Right kidney (tissue), 1 donor: Measurements from ENCODE around the gene FGR.

ENCODE experiments used
- DNase-seq: peaks from one replicate; pipeline ENCODE4 v3.0.0-alpha.2; 2016

Gene FGR

GRCh38 chr1:27588256-27589232 lies 46.4 kb downstream of the FGR start:
- DNase-seq = no peak

DNA sequence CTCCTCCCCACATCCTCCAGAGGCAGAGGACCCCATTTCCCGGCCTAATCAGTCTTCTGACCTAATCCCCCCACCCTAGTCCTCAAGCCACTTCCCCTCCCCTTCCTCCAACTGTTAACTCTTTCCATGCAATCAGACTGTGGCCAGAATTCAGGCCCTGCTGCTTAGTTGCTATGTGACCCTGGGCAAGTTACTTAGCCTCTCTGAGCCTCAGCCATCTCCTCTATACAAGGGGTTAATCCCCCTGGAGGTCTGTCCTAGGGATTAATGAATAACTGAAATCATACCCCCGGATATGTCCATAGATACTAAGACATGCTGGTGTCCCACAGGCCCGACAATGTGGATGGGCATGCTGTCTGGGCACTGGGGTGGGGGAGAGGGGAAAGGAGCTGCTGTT lies 49.3 kb downstream of the FGR start:
- no peak for DNase-seq

GRCh38 chr1:27584453-27584852 lies 50.5 kb downstream of the FGR start:
- DNase-seq = no peak

GRCh38 chr1:27583479-27583878 lies 51.5 kb downstream of the FGR start:
- DNase-seq = no peak

GRCh38 chr1:27581823-27582243 lies 53.2 kb downstream of the FGR start:
- peak; percentile 2 for DNase-seq

DNA sequence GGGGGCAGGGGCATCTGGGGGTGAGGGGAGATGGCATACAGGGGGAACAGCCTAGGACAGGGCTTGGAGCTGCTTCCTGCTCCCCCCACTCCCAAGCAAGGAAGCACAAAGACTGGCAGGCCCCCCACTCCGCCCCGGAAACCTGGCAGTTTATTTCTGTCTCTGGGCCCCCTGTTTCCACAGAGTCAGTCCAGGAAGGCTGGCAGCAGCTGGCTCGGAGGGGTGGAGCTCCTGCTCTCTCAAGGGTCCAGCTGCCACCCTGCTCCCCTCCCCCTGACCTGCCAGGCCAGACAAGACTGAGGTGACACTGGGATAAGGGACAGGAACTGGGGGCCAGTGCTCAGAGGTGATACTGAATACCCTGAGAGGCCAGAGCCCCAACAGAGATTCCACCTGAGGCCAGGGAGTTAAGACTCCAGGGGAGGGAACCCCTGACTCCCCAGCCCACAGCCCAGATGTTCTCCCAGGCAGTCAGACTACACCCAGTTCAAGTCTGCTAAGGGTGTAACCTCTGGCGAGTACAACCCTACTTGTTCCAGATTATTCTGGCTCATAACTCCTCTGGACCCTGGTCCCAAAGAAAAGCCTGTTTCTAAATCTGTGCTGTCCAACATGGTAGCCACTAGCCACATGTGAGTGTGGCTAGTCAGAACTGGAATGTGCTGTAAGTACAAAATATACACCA lies 57.3 kb downstream of the FGR start:
- DNase-seq = peak; percentile 11

DNA sequence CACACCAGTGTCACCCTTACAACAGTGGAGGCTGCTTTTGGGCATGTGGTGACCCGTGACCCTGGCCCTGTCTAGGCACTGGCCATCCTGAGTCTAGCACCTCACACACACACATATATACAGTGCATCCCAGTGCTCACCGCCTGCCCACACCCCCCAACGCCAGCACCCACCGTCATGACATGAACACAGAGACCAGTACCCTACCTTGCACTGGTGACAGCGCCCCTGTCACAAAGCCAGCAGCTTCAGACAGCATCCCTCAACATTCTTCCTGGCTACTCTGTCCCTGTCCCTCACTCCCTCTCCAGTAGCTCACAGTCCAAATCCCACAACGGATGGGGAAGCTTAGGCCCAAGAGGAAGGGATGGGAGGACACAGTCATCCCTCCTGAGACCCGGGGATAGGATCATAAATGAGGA lies 58.2 kb downstream of the FGR start:
- DNase-seq = no peak

DNA sequence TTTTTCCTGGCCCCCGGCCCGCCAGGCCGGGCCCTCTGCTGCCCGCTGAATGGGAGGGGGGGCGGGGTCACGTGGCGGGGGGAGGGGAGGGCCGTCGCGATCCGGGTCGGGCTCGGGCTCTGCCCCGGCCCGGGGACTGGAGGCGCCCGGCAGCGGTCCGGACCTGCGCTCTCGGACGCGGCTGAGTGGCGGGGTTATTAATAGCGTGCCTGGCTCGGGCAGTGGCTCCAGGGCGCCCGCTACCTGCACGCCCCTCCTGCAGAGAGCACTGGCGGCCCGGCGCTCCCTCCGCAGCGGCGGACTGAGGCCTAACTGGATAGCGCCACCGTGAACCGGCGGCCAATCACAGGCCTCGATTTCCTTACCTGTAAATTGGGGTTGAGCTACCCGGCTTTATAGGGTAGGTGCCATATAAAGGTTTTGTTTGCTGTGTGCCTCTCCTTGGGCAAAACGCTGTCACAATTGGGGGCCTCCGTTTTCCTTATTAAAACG lies 59.1 kb downstream of the FGR start:
- peak; percentile 63 for DNase-seq

- peak; percentile 93 for DNase-seq
Measured at GRCh38 chr1:27574871-27575831, 59.8 kb downstream of the FGR start.

- no peak for DNase-seq
Measured at GRCh38 chr1:27574001-27574781, 60.8 kb downstream of the FGR start.

DNA sequence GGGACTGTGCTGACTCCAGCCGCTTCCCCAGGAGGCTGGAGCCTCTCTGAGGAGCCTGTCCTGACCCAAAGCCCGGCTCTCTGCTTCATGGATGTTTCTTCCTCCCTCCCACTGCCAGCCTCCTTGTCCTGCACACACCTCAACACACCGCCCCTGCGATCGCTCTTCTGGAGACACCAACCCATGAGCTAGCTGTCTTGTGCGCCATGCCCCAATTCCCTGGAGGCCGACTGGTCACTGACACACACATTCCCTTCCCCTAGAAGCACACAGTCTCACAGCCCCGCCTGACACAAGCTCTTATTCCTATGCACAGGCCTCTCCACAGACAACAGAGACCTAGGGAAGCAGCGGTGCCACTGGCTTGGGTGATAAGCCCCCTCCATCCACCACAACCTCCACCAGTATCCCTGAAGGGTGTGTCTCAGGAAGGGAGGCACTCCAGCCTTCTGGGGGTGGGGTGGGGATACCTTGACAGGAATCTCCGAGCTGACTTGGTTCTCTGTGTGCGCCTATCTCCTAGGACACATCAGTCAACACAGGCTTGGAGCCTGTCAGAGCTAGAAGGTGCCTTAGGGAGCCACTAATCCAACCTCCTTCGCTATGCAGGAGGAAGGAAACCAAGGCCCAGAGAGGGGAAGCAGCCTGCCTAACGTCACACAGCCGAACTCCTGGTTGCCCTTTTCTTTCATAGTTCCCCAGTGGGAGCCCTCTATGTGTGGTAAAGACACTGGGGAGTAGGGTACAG lies 62.1 kb downstream of the FGR start:
- DNase-seq = peak; percentile 55

DNA sequence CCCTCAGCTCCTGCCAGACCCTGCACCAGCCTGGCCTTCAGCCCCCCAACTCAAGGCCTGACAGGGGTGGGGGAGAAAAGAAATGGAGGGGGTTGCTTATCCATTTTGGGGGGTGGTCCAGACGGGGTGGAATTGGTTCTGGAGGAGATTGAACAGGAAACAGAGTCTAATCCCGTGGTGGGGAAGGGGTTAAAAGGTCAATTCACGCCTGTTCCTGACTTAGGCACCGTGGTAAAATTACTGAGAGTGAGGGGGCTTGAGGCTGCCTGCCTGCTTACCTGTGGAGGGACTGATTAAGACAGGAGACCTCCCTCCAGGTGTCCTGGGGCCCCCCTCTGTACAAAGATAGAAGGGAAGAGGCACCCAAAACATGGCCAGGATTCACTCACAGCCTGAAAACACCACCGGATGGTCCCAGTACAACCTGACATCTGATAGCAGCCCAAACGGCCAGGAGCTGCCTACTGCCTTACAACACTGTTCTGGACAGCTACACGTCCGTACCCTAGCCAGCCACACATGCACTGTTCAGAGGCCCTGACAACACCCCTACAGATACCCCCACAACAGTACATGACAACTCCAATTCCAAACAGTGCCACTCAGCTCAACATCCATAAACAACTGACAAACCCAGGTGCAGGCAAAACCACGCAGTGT lies 62.8 kb downstream of the FGR start:
- DNase-seq = peak; percentile 64

GRCh38 chr1:27571439-27572018 lies 63.5 kb downstream of the FGR start:
- DNase-seq = peak; percentile 54

DNA sequence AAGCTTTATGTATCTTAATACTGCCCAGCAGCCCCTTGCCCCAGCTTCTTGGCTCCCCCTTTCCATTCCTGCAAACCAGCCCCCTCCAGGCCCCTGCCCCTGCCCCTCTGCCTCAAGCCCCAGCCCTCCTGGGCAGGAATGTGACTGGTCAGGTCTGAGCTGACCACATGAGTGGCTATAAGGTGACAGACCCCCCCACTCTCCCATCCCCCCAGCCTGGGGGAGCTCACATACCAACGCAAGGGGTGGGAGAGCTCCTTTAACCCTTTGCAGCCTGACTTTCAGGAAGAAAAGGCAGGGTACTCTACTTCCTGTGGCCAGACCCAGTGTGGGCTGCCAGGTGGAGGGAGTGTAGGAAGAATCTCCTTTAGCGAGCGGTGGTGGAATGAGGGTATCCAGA lies 64.2 kb downstream of the FGR start:
- no peak for DNase-seq

- peak; percentile 63 for DNase-seq
Measured at GRCh38 chr1:27570356-27570755, 64.6 kb downstream of the FGR start.

GRCh38 chr1:27569506-27570291 lies 65.3 kb downstream of the FGR start:
- DNase-seq = peak; percentile 60

- no peak for DNase-seq
Measured at GRCh38 chr1:27569088-27569460, 65.9 kb downstream of the FGR start.

DNA sequence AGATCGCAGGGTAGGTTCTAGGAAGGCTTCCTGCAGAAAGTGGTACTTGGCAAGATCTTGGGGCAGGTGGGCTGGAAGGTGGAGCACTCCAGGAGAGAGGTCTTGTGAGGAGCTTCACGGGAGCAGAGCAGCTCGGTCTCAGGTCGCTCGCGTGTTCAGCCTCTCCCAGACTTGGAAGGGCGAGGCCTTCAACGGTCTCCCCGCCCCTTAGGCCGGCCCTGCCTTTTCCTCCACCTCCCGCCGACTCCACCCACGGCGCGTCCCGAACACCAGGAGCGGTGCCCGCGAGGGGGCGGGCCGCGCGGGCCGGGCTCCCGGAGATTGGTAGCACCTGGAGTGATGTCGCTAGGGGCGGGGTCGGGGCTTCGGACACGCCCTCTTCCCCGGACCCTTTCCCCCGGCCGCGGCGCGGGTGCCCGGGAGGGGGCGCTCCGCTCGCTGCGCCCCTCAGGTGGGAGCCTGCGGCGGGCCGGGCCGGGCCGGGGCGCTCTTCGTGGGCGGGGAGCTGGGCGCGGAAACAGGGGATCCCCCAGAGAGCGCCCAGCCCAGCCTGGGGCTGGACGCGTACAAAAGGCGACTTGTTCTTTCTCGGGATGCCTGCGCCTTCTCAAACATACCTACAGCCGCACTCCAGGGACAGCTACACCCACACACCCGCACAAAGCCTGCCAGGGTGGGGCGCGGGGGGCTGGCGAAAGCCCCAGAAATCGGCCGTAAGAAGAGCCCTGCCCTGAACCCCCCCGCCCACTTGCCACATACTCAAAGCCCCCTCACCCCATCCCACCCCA lies 66.5 kb downstream of the FGR start:
- peak; percentile 95 for DNase-seq
